GM13976 (cell line): ENCODE results near the gene AUTS2.

Experiments used
- DNase-seq: peaks from one replicate; pipeline ENCODE4 v3.0.0; 2012; ENCODE audit warnings: low spot score
- CTCF ChIP-seq: IDR thresholded peaks from 2 replicates; pipeline ENCODE4 v1.5.1; 2012; ENCODE audit warnings: borderline replicate concordance, mild to moderate bottlenecking; ENCODE audit not compliant: insufficient read depth; ENCODE audit errors: extremely low read depth, missing control alignments, control extremely low read depth
- in situ Hi-C: fragments of 300-500 bp; cut with MboI; formaldehyde crosslinking; loops from one replicate; pipeline ENCODE4 v1.12.0; 2022; ENCODE audit warnings: low sequenced_read_pairs, mixed read lengths, inconsistent platforms; ENCODE audit not compliant: unreplicated experiment

The AUTS2 gene

GRCh38 chr7:69833964-69834363 lies 235.7 kb downstream of the AUTS2 start:
- DNase-seq = no peak
- TF ChIP-seq CTCF = no peak
- in situ Hi-C loops = no loop called here

GRCh38 chr7:69836702-69837101 lies 238.4 kb downstream of the AUTS2 start:
- no peak for DNase-seq
- no peak for TF ChIP-seq CTCF
- in situ Hi-C loops = no loop called here

GRCh38 chr7:69837387-69838068 lies 239.3 kb downstream of the AUTS2 start:
- no peak for TF ChIP-seq CTCF
- in situ Hi-C loops = no loop called here
- no peak for DNase-seq

DNA sequence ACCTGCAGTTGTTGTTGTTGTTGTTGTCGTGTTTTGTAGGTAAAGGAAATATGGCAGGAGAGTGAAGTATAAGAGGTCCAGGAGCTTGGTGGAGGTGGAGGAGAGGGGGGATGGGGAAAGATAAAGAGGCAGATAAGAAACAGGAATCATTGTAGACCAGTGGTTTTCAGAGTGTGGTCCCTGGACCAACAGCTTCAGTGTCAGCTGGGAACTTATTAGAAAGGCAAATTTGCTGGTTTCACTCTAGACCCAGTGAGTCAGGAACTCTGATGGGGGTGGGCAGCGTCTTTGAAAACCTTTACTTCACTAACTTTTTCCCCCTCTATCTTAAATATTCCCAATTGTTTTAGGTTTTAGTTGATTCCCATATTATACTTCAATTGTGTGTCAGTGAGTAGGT lies 241.5 kb downstream of the AUTS2 start:
- in situ Hi-C loops = no loop called here
- no peak for DNase-seq
- TF ChIP-seq CTCF = no peak

GRCh38 chr7:69840248-69840647 lies 242.0 kb downstream of the AUTS2 start:
- in situ Hi-C loops = no loop called here
- no peak for DNase-seq
- TF ChIP-seq CTCF = no peak

DNA sequence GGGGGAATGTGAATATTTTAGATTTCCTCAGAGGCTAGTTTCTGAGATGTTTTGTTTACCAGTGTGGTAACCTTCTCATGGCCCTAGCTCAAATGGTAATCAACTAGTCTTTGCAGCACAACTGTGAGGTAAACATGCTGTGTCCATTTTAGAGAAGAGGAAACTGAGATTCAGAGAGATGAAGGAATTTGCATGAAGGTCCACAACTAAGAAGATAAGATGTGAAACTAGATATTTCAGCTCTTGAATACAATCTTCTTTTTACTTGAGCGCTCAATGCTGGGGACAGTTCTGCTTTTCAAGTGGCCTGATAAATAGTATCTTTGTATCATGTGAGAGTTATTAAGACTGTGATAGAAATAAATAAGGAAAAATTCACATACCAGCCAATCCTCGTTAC lies 245.4 kb downstream of the AUTS2 start:
- no peak for TF ChIP-seq CTCF
- in situ Hi-C loops = no loop called here
- DNase-seq = no peak
